Measurements from ENCODE around the gene AANAT. TPM values are rescaled to one million over a fixed set of nuclear protein-coding genes. Genes with fewer than 3 reads are reported as not detected.

The AANAT gene
- total RNA-seq, result not detected

DNA sequence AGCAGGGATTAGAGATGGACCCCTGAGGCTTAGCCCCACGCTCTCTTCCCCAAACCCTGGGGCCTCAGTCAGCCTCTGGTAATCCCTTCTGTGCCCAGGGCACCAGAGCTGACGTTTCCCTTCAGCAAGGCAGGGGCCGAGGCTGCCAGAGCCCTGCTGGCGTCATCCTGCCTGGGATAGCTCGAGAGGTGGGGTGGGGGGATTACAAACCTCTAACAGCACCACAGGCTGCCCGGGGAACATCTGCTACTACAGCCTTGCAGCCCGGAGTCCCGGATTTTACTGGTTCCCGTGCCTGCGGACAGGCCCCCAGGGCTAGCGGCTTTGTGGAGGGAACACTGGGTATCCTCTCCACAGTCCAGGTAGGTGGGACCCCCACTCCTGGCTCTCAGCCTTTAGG, at the start of gene AANAT:
Gene AANAT (plus strand): TSS at position 238 of the 400 bp plus-strand sequence. CDS start 1,144 bp downstream, outside the sequence.
- H3K27ac ChIP-seq, result no peak within 1 kb of the TSS
- 100% methylated on average over 1 of the region's 11 CpGs; no CpG with 5 or more reads in 1 of the 2 donors for WGBS, 2 donors (ENCODE audit: low coverage in 1 of 2)
- no peak for ATAC-seq
- H3K27me3 ChIP-seq, result no peaks in the 10 kb centered on the region
- TF ChIP-seq, protein P1, sequence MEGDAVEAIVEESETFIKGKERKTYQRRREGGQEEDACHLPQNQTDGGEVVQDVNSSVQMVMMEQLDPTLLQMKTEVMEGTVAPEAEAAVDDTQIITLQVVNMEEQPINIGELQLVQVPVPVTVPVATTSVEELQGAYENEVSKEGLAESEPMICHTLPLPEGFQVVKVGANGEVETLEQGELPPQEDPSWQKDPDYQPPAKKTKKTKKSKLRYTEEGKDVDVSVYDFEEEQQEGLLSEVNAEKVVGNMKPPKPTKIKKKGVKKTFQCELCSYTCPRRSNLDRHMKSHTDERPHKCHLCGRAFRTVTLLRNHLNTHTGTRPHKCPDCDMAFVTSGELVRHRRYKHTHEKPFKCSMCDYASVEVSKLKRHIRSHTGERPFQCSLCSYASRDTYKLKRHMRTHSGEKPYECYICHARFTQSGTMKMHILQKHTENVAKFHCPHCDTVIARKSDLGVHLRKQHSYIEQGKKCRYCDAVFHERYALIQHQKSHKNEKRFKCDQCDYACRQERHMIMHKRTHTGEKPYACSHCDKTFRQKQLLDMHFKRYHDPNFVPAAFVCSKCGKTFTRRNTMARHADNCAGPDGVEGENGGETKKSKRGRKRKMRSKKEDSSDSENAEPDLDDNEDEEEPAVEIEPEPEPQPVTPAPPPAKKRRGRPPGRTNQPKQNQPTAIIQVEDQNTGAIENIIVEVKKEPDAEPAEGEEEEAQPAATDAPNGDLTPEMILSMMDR (IDR thresholded peaks at IDR 0.05), result no peak
- TF ChIP-seq EP300 (IDR thresholded peaks at IDR 0.05) (no peak), POLR2AphosphoS5 (IDR thresholded peaks at IDR 0.05) (no peak)
- H3K36me3 ChIP-seq, result peaks cover 0 to 15% of the 10 kb centered on the region in 2 donors
- peaks cover 0 to 6% (median 0%) of the 10 kb centered on the region in 3 donors for H3K4me1 ChIP-seq
- no peak within 1 kb of the TSS for H3K4me3 ChIP-seq
- no peaks in the 10 kb centered on the region for H3K9me3 ChIP-seq

DNA sequence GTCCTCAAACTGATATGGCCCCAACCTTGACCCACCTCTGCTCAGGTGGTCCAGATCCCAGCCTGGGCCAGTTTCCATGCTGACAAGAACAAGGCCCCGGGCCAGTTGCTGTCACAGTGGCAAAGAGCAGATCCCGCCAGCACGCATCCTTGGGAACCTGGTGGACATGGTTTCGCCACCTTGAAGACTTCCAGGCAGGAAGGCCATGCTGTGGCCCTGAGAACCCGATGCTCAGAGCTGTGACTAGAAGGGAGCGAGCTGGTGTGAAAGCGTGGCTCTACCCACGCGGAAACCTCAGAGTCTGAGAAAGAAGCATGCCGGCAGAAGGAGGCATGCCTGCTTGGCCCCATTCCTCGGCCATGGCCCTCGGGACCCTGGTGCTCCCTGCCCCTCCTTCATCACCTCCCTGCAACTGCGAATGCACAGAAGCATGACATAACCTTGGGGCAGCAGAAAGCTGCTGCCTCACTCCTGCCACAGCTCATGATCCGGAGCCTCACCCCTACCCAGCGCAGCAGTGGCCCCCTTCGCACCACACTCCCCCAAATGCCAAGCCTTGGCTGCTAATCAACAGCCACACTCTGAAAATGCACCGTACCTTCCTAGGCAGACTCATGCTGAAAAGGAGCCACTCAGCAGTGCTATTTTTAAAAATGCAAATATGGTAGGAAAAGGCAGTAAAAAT, 47.7 kb upstream of the AANAT start:
- peaks cover 0 to 33% (median 11%) of the 10 kb centered on the region in 3 donors for H3K4me1 ChIP-seq

DNA sequence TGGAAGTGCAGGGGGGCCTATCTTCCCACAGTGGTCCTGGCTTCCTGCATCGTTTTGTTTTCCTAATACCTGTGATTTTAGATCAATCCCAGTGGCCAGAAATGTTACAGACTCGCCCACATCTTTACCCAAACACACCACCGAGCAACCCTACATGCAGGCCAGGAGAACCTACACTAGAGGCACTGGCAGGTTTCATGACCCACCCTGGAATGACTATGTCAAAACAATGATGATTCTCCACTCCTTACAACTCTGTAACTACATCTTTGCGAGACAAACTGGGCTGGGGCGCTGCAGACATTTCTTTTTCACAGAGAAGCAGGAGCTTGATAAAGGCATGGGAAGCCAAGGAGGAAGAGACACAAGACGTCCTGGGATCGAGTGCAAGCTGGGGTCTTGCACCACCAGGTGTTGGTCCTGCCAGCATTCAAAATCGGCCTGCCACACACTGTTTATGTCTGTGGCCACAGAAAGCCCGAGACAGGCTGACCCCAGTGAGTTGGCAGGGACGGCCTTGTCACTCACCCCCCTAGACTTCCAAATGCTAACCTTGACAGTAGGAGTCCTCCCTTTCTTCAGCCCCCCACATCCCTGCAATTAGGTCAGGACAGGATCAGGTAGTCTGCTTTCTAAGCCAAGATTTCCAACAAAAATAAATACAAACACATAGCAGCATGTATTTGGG, 46.9 kb upstream of the AANAT start:
- WGBS, 2 donors (ENCODE audit: low coverage in 1 of 2), result 40% methylated on average over 2 of the region's 10 CpGs; no CpG with 5 or more reads in 1 of the 2 donors
- H3K36me3 ChIP-seq, result peaks cover 0 to 9% of the 10 kb centered on the region in 2 donors
- TF ChIP-seq EP300 (IDR thresholded peaks at IDR 0.05), result no peak
- TF ChIP-seq POLR2AphosphoS5 (IDR thresholded peaks at IDR 0.05), result no peak
- TF ChIP-seq, protein P1 (IDR thresholded peaks at IDR 0.05), result no peak
- TF ChIP-seq POLR2A (IDR thresholded peaks at IDR 0.05), result no peak
- H3K4me1 ChIP-seq, result peaks cover 0 to 26% (median 11%) of the 10 kb centered on the region in 3 donors
- H3K4me3 ChIP-seq, result no peak overlapping the region
- no peaks in the 10 kb centered on the region for H3K9me3 ChIP-seq
- no peak for ATAC-seq
- peak overlapping the region in 2 of 4 donors; percentile 1 to 38 for H3K27ac ChIP-seq
- H3K27me3 ChIP-seq, result no peaks in the 10 kb centered on the region

More for the DNA sequence above, 47.7 kb upstream of the AANAT start:
- TF ChIP-seq POLR2A (IDR thresholded peaks at IDR 0.05) (no peak), EP300 (IDR thresholded peaks at IDR 0.05) (no peak), POLR2AphosphoS5 (IDR thresholded peaks at IDR 0.05) (no peak)
- TF ChIP-seq, protein P1 (IDR thresholded peaks at IDR 0.05), result no peak
- Histone ChIP-seq H3K4me3 (no peak overlapping the region), H3K9me3 (no peaks in the 10 kb centered on the region), H3K36me3 (peaks cover 0 to 9% of the 10 kb centered on the region in 2 donors), H3K27me3 (no peaks in the 10 kb centered on the region), H3K27ac (no peak overlapping the region)
- ATAC-seq, result no peak
- WGBS, 2 donors (ENCODE audit: low coverage in 1 of 2), result 65 to 71% methylated on average over 7 to 10 of the region's 17 CpGs

DNA sequence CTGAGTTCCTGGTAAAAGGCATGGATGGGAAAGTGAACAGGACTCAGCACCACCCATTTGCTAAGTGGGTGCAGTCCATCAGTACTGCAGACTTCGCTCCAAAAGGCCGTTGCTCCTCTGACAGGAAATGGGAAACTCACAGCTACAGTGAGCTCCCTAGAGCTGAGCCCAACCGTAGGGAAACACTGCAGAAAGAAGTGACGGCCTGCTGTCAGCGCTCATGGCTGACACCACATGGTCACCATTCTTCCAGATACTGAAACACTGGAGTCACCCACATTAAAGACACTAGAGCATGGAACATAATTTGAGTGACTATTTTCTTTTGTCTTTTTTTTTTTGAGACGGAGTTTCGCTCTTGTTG, 46.4 kb upstream of the AANAT start:
- WGBS, 2 donors (ENCODE audit: low coverage in 1 of 2), result 49 to 52% methylated on average over 5 to 6 of the region's 7 CpGs
- Histone ChIP-seq H3K9me3 (no peaks in the 10 kb centered on the region), H3K36me3 (peaks cover 0 to 9% of the 10 kb centered on the region in 2 donors), H3K4me1 (peaks cover 0 to 26% (median 11%) of the 10 kb centered on the region in 3 donors), H3K27me3 (no peaks in the 10 kb centered on the region), H3K4me3 (no peak overlapping the region), H3K27ac (peak overlapping the region in 1 of 4 donors; percentile 38)
- ATAC-seq, result no peak
- TF ChIP-seq POLR2A (IDR thresholded peaks at IDR 0.05) (no peak), POLR2AphosphoS5 (IDR thresholded peaks at IDR 0.05) (no peak)

DNA sequence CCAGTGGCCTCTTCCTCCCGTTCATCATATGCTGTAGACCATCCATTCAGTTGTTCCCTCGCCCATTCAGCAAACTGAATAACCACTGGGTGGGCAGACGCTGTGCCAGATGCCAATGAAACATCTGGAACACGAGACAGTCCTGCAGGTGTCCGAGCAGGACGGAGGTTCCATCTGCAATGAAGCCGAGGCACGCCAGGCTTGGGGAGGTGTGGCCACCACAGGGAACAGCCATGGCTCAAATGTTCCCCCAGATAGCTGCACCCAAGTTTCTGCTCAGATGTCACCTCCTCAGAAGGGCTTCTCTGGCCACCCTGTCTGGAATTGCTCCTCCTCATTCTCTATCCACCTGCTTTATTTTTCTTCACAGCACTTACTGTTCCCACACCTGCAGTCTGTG, 45.0 kb upstream of the AANAT start:
- H3K4me3 ChIP-seq, result no peak overlapping the region
- H3K4me1 ChIP-seq, result peaks cover 0 to 31% (median 11%) of the 10 kb centered on the region in 3 donors
- no peaks in the 10 kb centered on the region for H3K9me3 ChIP-seq
- H3K27me3 ChIP-seq, result no peaks in the 10 kb centered on the region
- TF ChIP-seq, protein P1 (IDR thresholded peaks at IDR 0.05), result no peak
- TF ChIP-seq POLR2AphosphoS5 (IDR thresholded peaks at IDR 0.05), result no peak
- H3K36me3 ChIP-seq, result peaks cover 0 to 9% of the 10 kb centered on the region in 2 donors
- no peak overlapping the region for H3K27ac ChIP-seq
- WGBS, 2 donors (ENCODE audit: low coverage in 1 of 2), result 100% methylated on average over 1 of the region's 8 CpGs; no CpG with 5 or more reads in 1 of the 2 donors
- no peak for ATAC-seq

All from gastroesophageal sphincter (tissue), 4 donors.